SU-DHL-6 (cell line): Measurements from ENCODE around the gene SEC14L5.

ENCODE experiments used
- CTCF ChIP-seq: fragments of 200-600 bp; sonication (generic); IDR thresholded peaks from one replicate; pipeline ENCODE4 v1.5.1; 2017; ENCODE audit warnings: antibody characterized with exemption, mild to moderate bottlenecking, low read length, moderate library complexity; ENCODE audit not compliant: insufficient read depth, poor library complexity, severe bottlenecking
- EZH2phosphoT487 ChIP-seq: fragments of 200-600 bp; sonication (generic), shearing (Covaris generic); conservative IDR thresholded peaks from 2 replicates; pipeline ENCODE4 v1.6.1; 2018; ENCODE audit warnings: mild to moderate bottlenecking, antibody characterized with exemption, low read length, moderate library complexity, mixed read lengths

GRCh38 chr16:5016967-5017677, 59.0 kb downstream of the SEC14L5 start:
- no peak for TF ChIP-seq CTCF
- no peak for TF ChIP-seq EZH2phosphoT487
